Keratinocyte (primary cell): ENCODE data around the gene FAHD1. TPM values are rescaled to one million over a fixed set of nuclear protein-coding genes. Genes with fewer than 3 reads are reported as not detected.

ENCODE experiments used
- DNase-seq: peaks from one replicate; pipeline ENCODE4 v3.0.0-alpha.2; 2011; ENCODE audit warnings: low read depth, missing footprints, low spot score
- FAIRE-seq: peaks from 2 replicates; lab custom pipeline; 2011; peaks lifted over from hg19 to GRCh38; lab: Jason Lieb, UNC
- H2AFZ ChIP-seq: 2 replicates; pipeline ENCODE4 v1.6.0; 2012; ENCODE audit warnings: low read length, control low read depth, inconsistent platforms; ENCODE audit not compliant: control insufficient read depth
- H3K27ac ChIP-seq: 2 replicates; pipeline ENCODE4 v1.5.1; 2011; ENCODE audit warnings: low read length; ENCODE audit not compliant: control insufficient read depth, insufficient read depth
- H3K27me3 ChIP-seq: 3 replicates; pipeline ENCODE4 v1.6.0; 2011; ENCODE audit warnings: low read length; ENCODE audit not compliant: control insufficient read depth, insufficient read depth; ENCODE audit errors: extremely low read depth
- H3K36me3 ChIP-seq, 2 experiments: 2 replicates in 1 of 2; 3 replicates in 1 of 2; pipeline ENCODE4 v1.5.1; 2011; ENCODE audit warnings: low read length in 2 of 2, mild to moderate bottlenecking in 1 of 2; ENCODE audit not compliant: control insufficient read depth in 2 of 2, insufficient read depth in 2 of 2; ENCODE audit errors: extremely low read depth in 1 of 2
- H3K4me1 ChIP-seq: 3 replicates; pipeline ENCODE4 v1.5.1; 2011; ENCODE audit warnings: low read length; ENCODE audit not compliant: control insufficient read depth, insufficient read depth; ENCODE audit errors: extremely low read depth
- H3K4me2 ChIP-seq: 3 replicates; pipeline ENCODE4 v1.6.0; 2011; ENCODE audit warnings: low read depth, low read length; ENCODE audit not compliant: control insufficient read depth, insufficient read depth; ENCODE audit errors: extremely low read depth
- H3K4me3 ChIP-seq, 3 experiments: fragments of 200-600 bp in 1 of 3; sonication (generic) in 1 of 3; 2 replicates in 2 of 3; 3 replicates in 1 of 3; pipeline ENCODE4 v1.5.1; 2011 to 2016; ENCODE audit warnings: low read length in 3 of 3, mild to moderate bottlenecking in 3 of 3, control low read depth in 2 of 3, inconsistent platforms in 1 of 3, low read depth in 1 of 3, mixed read lengths in 1 of 3, mixed run types in 1 of 3, moderate library complexity in 1 of 3; ENCODE audit not compliant: control insufficient read depth in 2 of 3, insufficient read depth in 2 of 3; ENCODE audit errors: extremely low read depth in 1 of 3
- H3K79me2 ChIP-seq: 2 replicates; pipeline ENCODE4 v1.6.0; 2012; ENCODE audit warnings: low read length; ENCODE audit not compliant: control insufficient read depth, insufficient read depth
- H3K9ac ChIP-seq: 3 replicates; pipeline ENCODE4 v1.6.0; 2011; ENCODE audit warnings: low read length; ENCODE audit not compliant: control insufficient read depth, insufficient read depth; ENCODE audit errors: extremely low read depth
- H3K9me1 ChIP-seq: 3 replicates; pipeline ENCODE4 v1.6.0; 2011; ENCODE audit warnings: low read length; ENCODE audit not compliant: control insufficient read depth, insufficient read depth; ENCODE audit errors: extremely low read depth
- H3K9me3 ChIP-seq: 2 replicates; pipeline ENCODE4 v1.5.1; 2012; ENCODE audit warnings: low read depth, low read length; ENCODE audit not compliant: control insufficient read depth
- H4K20me1 ChIP-seq: 3 replicates; pipeline ENCODE4 v1.6.0; 2011; ENCODE audit warnings: low read length; ENCODE audit not compliant: control insufficient read depth, insufficient read depth; ENCODE audit errors: extremely low read depth
- EZH2 ChIP-seq: IDR thresholded peaks from one replicate; pipeline ENCODE4 v1.6.1; 2012; ENCODE audit warnings: inconsistent platforms, mild to moderate bottlenecking, low read length, moderate library complexity
- dilution Hi-C: fragments of 300-500 bp; cut with MboI; formaldehyde crosslinking; loops from one replicate; pipeline ENCODE4 v1.7.0; 2020; ENCODE audit warnings: low sequenced_read_pairs; ENCODE audit not compliant: extremely low pct_ligation_motif_present
- polyA plus RNA-seq, 5 experiments: library from polyadenylated mRNA; depleted of rRNA in 3 of 5; stranded (reverse) in 3 of 5; stranded (forward) in 1 of 5; unstranded in 1 of 5; fragments of >200 nt; gene quantifications; 1 replicate in 1 of 5; 2 replicates in 3 of 5; 3 replicates in 1 of 5; pipeline versions ENCODE4 v1.2.1 to v1.2.3, GENCODE V29; 2011 to 2012; ENCODE audit warnings: missing spikeins in 2 of 5, low read depth in 1 of 5, low replicate concordance in 1 of 5
- TF ChIP-seq, protein P1 (sequence below), 3 experiments: IDR thresholded peaks in 1 of 3; conservative IDR thresholded peaks in 1 of 3; optimal IDR thresholded peaks in 1 of 3; 2 replicates in 2 of 3; 3 replicates in 1 of 3; pipeline versions ENCODE3 to v1.5.1; 2011; ENCODE audit warnings: low read length in 3 of 3, mild to moderate bottlenecking in 3 of 3, moderate library complexity in 2 of 3, control low read depth in 1 of 3, inconsistent platforms in 1 of 3; ENCODE audit not compliant: insufficient read depth in 2 of 3; ENCODE audit errors: extremely low read depth in 1 of 3

FAHD1 gene
- polyA plus RNA-seq, 1 donor (not counting 4 experiments of a cell fraction or from before 2014, with no cell fraction given): 29.4 TPM

GRCh38 chr16:1820096-1820945 lies 6.7 kb upstream of the FAHD1 start:
- Histone ChIP-seq H3K9me1 (no peaks in the 10 kb centered on the region), H2AFZ (no peak overlapping the region), H3K27ac (no peak overlapping the region), H3K27me3 (no peaks in the 10 kb centered on the region), H4K20me1 (no peaks in the 10 kb centered on the region), H3K9ac (no peak overlapping the region), H3K4me3 (no peak overlapping the region), H3K79me2 (no peaks in the 10 kb centered on the region), H3K4me2 (no peak overlapping the region), H3K4me1 (peaks cover under 1% of the 10 kb centered on the region), H3K36me3 (peaks cover 0 to 14% of the 10 kb centered on the region in 2 experiments), H3K9me3 (no peaks in the 10 kb centered on the region)
- DNase-seq (no peak), FAIRE-seq (no peak)
- dilution Hi-C loops: no loop called here
- TF ChIP-seq, protein P1, sequence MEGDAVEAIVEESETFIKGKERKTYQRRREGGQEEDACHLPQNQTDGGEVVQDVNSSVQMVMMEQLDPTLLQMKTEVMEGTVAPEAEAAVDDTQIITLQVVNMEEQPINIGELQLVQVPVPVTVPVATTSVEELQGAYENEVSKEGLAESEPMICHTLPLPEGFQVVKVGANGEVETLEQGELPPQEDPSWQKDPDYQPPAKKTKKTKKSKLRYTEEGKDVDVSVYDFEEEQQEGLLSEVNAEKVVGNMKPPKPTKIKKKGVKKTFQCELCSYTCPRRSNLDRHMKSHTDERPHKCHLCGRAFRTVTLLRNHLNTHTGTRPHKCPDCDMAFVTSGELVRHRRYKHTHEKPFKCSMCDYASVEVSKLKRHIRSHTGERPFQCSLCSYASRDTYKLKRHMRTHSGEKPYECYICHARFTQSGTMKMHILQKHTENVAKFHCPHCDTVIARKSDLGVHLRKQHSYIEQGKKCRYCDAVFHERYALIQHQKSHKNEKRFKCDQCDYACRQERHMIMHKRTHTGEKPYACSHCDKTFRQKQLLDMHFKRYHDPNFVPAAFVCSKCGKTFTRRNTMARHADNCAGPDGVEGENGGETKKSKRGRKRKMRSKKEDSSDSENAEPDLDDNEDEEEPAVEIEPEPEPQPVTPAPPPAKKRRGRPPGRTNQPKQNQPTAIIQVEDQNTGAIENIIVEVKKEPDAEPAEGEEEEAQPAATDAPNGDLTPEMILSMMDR (optimal IDR thresholded peaks at IDR 0.05 in 1 of 3, IDR thresholded peaks at IDR 0.05 in 1 of 3, conservative IDR thresholded peaks at IDR 0.05 in 1 of 3; ENCODE audit: extremely low read depth in 1 of 3, insufficient read depth in 2 of 3, low read length in 3 of 3): no peak
- TF ChIP-seq EZH2: no peak

GRCh38 chr16:1820946-1821290 lies 6.1 kb upstream of the FAHD1 start:
- Histone ChIP-seq H3K27me3 (no peaks in the 10 kb centered on the region), H3K9ac (no peak overlapping the region), H2AFZ (no peak overlapping the region), H3K4me3 (no peak overlapping the region), H3K4me1 (peaks cover 6% of the 10 kb centered on the region), H4K20me1 (no peaks in the 10 kb centered on the region), H3K36me3 (peaks cover 0 to 12% of the 10 kb centered on the region in 2 experiments), H3K9me1 (no peaks in the 10 kb centered on the region), H3K4me2 (no peak overlapping the region), H3K79me2 (no peaks in the 10 kb centered on the region), H3K27ac (no peak overlapping the region), H3K9me3 (no peaks in the 10 kb centered on the region)
- DNase-seq (no peak), FAIRE-seq (no peak)
- TF ChIP-seq EZH2: no peak
- TF ChIP-seq, protein P1 (optimal IDR thresholded peaks at IDR 0.05 in 1 of 3, IDR thresholded peaks at IDR 0.05 in 1 of 3, conservative IDR thresholded peaks at IDR 0.05 in 1 of 3; ENCODE audit: extremely low read depth in 1 of 3, insufficient read depth in 2 of 3, low read length in 3 of 3): no peak
- dilution Hi-C loops: no loop called here
